Measurements from ENCODE around the gene GPNMB. TPM values are rescaled to one million over a fixed set of nuclear protein-coding genes. Genes with fewer than 3 reads are reported as not detected.
A peak's percentile ranks its signal among the peaks of the same experiment; 100 is the strongest.

GPNMB gene
- total and polyA plus RNA-seq, 2 of the 13 experiments (the other 11 are each of a cell fraction or from before 2014, with no cell fraction given), result 1.1 to 1.6 TPM

- TF ChIP-seq, protein P1, sequence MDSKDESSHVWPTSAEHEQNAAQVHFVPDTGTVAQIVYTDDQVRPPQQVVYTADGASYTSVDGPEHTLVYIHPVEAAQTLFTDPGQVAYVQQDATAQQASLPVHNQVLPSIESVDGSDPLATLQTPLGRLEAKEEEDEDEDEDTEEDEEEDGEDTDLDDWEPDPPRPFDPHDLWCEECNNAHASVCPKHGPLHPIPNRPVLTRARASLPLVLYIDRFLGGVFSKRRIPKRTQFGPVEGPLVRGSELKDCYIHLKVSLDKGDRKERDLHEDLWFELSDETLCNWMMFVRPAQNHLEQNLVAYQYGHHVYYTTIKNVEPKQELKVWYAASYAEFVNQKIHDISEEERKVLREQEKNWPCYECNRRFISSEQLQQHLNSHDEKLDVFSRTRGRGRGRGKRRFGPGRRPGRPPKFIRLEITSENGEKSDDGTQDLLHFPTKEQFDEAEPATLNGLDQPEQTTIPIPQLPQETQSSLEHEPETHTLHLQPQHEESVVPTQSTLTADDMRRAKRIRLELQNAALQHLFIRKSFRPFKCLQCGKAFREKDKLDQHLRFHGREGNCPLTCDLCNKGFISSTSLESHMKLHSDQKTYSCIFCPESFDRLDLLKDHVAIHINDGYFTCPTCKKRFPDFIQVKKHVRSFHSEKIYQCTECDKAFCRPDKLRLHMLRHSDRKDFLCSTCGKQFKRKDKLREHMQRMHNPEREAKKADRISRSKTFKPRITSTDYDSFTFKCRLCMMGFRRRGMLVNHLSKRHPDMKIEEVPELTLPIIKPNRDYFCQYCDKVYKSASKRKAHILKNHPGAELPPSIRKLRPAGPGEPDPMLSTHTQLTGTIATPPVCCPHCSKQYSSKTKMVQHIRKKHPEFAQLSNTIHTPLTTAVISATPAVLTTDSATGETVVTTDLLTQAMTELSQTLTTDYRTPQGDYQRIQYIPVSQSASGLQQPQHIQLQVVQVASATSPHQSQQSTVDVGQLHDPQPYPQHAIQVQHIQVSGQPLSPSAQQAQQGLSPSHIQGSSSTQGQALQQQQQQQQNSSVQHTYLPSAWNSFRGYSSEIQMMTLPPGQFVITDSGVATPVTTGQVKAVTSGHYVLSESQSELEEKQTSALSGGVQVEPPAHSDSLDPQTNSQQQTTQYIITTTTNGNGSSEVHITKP (CRISPR knock-in tag; IDR thresholded peaks at IDR 0.05; ENCODE audit: low read depth), result no peak
- TF ChIP-seq ZNF639 (CRISPR knock-in tag; conservative IDR thresholded peaks at IDR 0.05), result no peak
- no peak for TF ChIP-seq HNF1B (CRISPR knock-in tag; IDR thresholded peaks at IDR 0.05)
- peak; percentile 46; the same call in 1 of the 2 replicates for TF ChIP-seq CEBPG (CRISPR knock-in tag; IDR thresholded peaks at IDR 0.05)
- no peak for TF ChIP-seq KLF6 (CRISPR knock-in tag; IDR thresholded peaks at IDR 0.05)
- TF ChIP-seq, protein P2, sequence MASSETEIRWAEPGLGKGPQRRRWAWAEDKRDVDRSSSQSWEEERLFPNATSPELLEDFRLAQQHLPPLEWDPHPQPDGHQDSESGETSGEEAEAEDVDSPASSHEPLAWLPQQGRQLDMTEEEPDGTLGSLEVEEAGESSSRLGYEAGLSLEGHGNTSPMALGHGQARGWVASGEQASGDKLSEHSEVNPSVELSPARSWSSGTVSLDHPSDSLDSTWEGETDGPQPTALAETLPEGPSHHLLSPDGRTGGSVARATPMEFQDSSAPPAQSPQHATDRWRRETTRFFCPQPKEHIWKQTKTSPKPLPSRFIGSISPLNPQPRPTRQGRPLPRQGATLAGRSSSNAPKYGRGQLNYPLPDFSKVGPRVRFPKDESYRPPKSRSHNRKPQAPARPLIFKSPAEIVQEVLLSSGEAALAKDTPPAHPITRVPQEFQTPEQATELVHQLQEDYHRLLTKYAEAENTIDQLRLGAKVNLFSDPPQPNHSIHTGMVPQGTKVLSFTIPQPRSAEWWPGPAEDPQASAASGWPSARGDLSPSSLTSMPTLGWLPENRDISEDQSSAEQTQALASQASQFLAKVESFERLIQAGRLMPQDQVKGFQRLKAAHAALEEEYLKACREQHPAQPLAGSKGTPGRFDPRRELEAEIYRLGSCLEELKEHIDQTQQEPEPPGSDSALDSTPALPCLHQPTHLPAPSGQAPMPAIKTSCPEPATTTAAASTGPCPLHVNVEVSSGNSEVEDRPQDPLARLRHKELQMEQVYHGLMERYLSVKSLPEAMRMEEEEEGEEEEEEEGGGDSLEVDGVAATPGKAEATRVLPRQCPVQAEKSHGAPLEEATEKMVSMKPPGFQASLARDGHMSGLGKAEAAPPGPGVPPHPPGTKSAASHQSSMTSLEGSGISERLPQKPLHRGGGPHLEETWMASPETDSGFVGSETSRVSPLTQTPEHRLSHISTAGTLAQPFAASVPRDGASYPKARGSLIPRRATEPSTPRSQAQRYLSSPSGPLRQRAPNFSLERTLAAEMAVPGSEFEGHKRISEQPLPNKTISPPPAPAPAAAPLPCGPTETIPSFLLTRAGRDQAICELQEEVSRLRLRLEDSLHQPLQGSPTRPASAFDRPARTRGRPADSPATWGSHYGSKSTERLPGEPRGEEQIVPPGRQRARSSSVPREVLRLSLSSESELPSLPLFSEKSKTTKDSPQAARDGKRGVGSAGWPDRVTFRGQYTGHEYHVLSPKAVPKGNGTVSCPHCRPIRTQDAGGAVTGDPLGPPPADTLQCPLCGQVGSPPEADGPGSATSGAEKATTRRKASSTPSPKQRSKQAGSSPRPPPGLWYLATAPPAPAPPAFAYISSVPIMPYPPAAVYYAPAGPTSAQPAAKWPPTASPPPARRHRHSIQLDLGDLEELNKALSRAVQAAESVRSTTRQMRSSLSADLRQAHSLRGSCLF (CRISPR knock-in tag; IDR thresholded peaks at IDR 0.05; ENCODE audit: borderline replicate concordance), result no peak
- TF ChIP-seq ARNT (IDR thresholded peaks at IDR 0.05), result no peak
- TF ChIP-seq, protein P3, sequence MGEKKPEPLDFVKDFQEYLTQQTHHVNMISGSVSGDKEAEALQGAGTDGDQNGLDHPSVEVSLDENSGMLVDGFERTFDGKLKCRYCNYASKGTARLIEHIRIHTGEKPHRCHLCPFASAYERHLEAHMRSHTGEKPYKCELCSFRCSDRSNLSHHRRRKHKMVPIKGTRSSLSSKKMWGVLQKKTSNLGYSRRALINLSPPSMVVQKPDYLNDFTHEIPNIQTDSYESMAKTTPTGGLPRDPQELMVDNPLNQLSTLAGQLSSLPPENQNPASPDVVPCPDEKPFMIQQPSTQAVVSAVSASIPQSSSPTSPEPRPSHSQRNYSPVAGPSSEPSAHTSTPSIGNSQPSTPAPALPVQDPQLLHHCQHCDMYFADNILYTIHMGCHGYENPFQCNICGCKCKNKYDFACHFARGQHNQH (CRISPR knock-in tag; IDR thresholded peaks at IDR 0.05), result no peak
- TF ChIP-seq KAT2B (IDR thresholded peaks at IDR 0.05; ENCODE audit: borderline replicate concordance, low read depth, low read length), result no peak
- no peak for TF ChIP-seq YY1 (IDR thresholded peaks at IDR 0.05; ENCODE audit: insufficient read depth, insufficient replicate concordance, low read depth, low read length)
- TF ChIP-seq ZFP90 (CRISPR knock-in tag; IDR thresholded peaks at IDR 0.05; ENCODE audit: borderline replicate concordance), result no peak
- TF ChIP-seq, protein P4, sequence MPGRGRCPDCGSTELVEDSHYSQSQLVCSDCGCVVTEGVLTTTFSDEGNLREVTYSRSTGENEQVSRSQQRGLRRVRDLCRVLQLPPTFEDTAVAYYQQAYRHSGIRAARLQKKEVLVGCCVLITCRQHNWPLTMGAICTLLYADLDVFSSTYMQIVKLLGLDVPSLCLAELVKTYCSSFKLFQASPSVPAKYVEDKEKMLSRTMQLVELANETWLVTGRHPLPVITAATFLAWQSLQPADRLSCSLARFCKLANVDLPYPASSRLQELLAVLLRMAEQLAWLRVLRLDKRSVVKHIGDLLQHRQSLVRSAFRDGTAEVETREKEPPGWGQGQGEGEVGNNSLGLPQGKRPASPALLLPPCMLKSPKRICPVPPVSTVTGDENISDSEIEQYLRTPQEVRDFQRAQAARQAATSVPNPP (CRISPR knock-in tag; IDR thresholded peaks at IDR 0.05), result no peak
- TF ChIP-seq BCL6 (CRISPR knock-in tag; IDR thresholded peaks at IDR 0.05), result 0 out of 2 replicates have a peak, but pooled peaks have one; percentile 21
- TF ChIP-seq IKZF4 (CRISPR knock-in tag; IDR thresholded peaks at IDR 0.05; ENCODE audit: borderline replicate concordance, low read depth, not compliant biosample characterization), result no peak
- TF ChIP-seq ZNF605 (CRISPR knock-in tag; IDR thresholded peaks at IDR 0.05), result no peak
Measured at GRCh38 chr7:23277359-23277989, 30.9 kb downstream of the GPNMB start (continued).

Data from HepG2 (cell line).